Measurements from ENCODE around the gene TSC22D2. TPM values are rescaled to one million over a fixed set of nuclear protein-coding genes. Genes with fewer than 3 reads are reported as not detected.

TSC22D2 gene
- total RNA-seq, 2 donors from 2014 or later: 16.7 to 31.7 TPM

GRCh38 chr3:150503402-150504099 is 95.5 kb downstream of the TSC22D2 start:
- no peaks in the 10 kb centered on the region for H3K9me3 ChIP-seq
- TF ChIP-seq CTCF (IDR thresholded peaks at IDR 0.05): no peak
- no peaks in the 10 kb centered on the region for H3K4me1 ChIP-seq
- no peaks in the 10 kb centered on the region for H3K27me3 ChIP-seq
- intact Hi-C loops (cut with DNase I): no loop called here
- H3K9ac ChIP-seq (ENCODE audit: low read depth in 2 of 2, low read length in 2 of 2): no peak overlapping the region
- no peak for DNase-seq
- H3K4me3 ChIP-seq: no peak overlapping the region
- H3K27ac ChIP-seq: no peak overlapping the region
- no peaks in the 10 kb centered on the region for H3K36me3 ChIP-seq

GRCh38 chr3:150504483-150504882 is 96.4 kb downstream of the TSC22D2 start:
- intact Hi-C loops (cut with DNase I): no loop called here
- DNase-seq: no peak
- H3K27ac ChIP-seq: no peak overlapping the region

GRCh38 chr3:150508401-150508800 is 100.3 kb downstream of the TSC22D2 start:
- Histone ChIP-seq H3K27me3 (no peaks in the 10 kb centered on the region), H3K4me1 (no peaks in the 10 kb centered on the region), H3K36me3 (no peaks in the 10 kb centered on the region), H3K9ac (ENCODE audit: low read depth in 2 of 2, low read length in 2 of 2) (no peak overlapping the region), H3K9me3 (no peaks in the 10 kb centered on the region), H3K27ac (no peak overlapping the region), H3K4me3 (no peak overlapping the region)
- no peak for DNase-seq
- intact Hi-C loops (cut with DNase I): no loop called here
- TF ChIP-seq CTCF (IDR thresholded peaks at IDR 0.05): no peak

More at GRCh38 chr3:150504483-150504882, 96.4 kb downstream of the TSC22D2 start:
- Histone ChIP-seq H3K9me3 (no peaks in the 10 kb centered on the region), H3K9ac (ENCODE audit: low read depth in 2 of 2, low read length in 2 of 2) (no peak overlapping the region), H3K4me3 (no peak overlapping the region), H3K27me3 (no peaks in the 10 kb centered on the region), H3K36me3 (no peaks in the 10 kb centered on the region), H3K4me1 (no peaks in the 10 kb centered on the region)
- no peak for TF ChIP-seq CTCF (IDR thresholded peaks at IDR 0.05)

- Histone ChIP-seq H3K36me3 (no peaks in the 10 kb centered on the region), H3K9ac (ENCODE audit: low read depth in 2 of 2, low read length in 2 of 2) (no peak overlapping the region), H3K27ac (no peak overlapping the region), H3K4me3 (no peak overlapping the region), H3K9me3 (no peaks in the 10 kb centered on the region), H3K27me3 (no peaks in the 10 kb centered on the region), H3K4me1 (no peaks in the 10 kb centered on the region)
- no peak for TF ChIP-seq CTCF (IDR thresholded peaks at IDR 0.05)
- no peak for DNase-seq
- intact Hi-C loops (cut with DNase I): no loop called here
Observed at GRCh38 chr3:150509780-150510179, 101.7 kb downstream of the TSC22D2 start.

- no peaks in the 10 kb centered on the region for H3K27me3 ChIP-seq
- no peak overlapping the region for H3K4me3 ChIP-seq
- H3K27ac ChIP-seq: no peak overlapping the region
- no peaks in the 10 kb centered on the region for H3K4me1 ChIP-seq
- H3K36me3 ChIP-seq: no peaks in the 10 kb centered on the region
- intact Hi-C loops (cut with DNase I): no loop called here
- no peaks in the 10 kb centered on the region for H3K9me3 ChIP-seq
- no peak for TF ChIP-seq CTCF (IDR thresholded peaks at IDR 0.05)
- DNase-seq: no peak
- no peak overlapping the region for H3K9ac ChIP-seq (ENCODE audit: low read depth in 2 of 2, low read length in 2 of 2)
Observed at GRCh38 chr3:150511122-150511821, 103.2 kb downstream of the TSC22D2 start.
